Measurements from ENCODE around the gene LRBA. TPM values are rescaled to one million over a fixed set of nuclear protein-coding genes. Genes with fewer than 3 reads are reported as not detected.
A peak's percentile ranks its signal among the peaks of the same experiment; 100 is the strongest.

Gene LRBA
- total and polyA plus RNA-seq, 9 of the 15 experiments (the other 6 are each of a cell fraction or from before 2014, with no cell fraction given): 24.2 to 88.7 (median 59.7) TPM

DNA sequence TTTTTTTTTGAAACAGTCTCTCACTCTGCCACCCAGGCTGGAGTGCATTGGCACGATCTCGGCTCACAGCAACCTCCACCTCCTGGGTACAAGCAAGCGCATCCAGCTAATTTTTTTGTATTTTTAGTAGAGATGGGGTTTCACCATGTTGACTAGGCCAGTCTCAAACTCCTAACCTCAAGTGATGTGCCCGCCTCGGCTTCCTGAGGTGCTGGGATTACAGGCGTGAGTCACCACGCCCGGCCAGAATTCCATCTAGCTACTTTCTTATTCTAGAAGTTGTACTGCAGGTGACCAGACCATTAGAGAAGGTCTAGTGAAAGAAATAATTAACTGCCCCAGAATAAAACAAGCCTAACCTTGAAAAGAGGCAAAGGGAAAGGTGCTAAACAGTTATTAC lies 2.3 kb downstream of the LRBA start:
- Histone ChIP-seq H3K36me3 (ENCODE audit: control insufficient read depth, insufficient read depth, low read length) (peaks cover 28% of the 10 kb centered on the region; the same call in 1 of the 3 replicates), H4K20me1 (replicated peaks; ENCODE audit: control insufficient read depth, insufficient read depth, low read length) (no peaks in the 10 kb centered on the region), H3K9me1 (ENCODE audit: control insufficient read depth, insufficient read depth, low read length) (no peaks in the 10 kb centered on the region), H3K4me2 (ENCODE audit: insufficient read depth, low read length) (peak overlapping the region; percentile 95), H3K9ac (ENCODE audit: insufficient read depth in 1 of 2, low read depth in 2 of 2, low read length in 2 of 2) (peak overlapping the region; percentile 57 to 95; a peak in 3 of 4 replicates), H3K4me3 (peak overlapping the region; percentile 98), H3K79me2 (ENCODE audit: control insufficient read depth, insufficient read depth, low read length) (peaks cover 80% of the 10 kb centered on the region), H3K4me1 (replicated peaks in 1 of 2; ENCODE audit: control insufficient read depth in 2 of 2, insufficient read depth in 2 of 2, low read length in 2 of 2) (peaks cover 0 to 17% of the 10 kb centered on the region in 2 experiments; a peak in 2 of 5 replicates), H3K27me3 (ENCODE audit: control insufficient read depth in 2 of 2, insufficient read depth in 2 of 2, low read length in 2 of 2) (no peaks in the 10 kb centered on the region), H2AFZ (ENCODE audit: low read depth, low read length) (no peak overlapping the region), H3K9me3 (replicated peaks; ENCODE audit: control insufficient read depth, insufficient read depth, low read depth, low read length) (no peaks in the 10 kb centered on the region; the same call in 1 of the 2 replicates), H3K27ac (ENCODE audit: extremely low read depth, low read depth, low read length) (peak overlapping the region; percentile 27; the same call in 2 of the 3 replicates)
- ChIA-PET CTCF (ENCODE audit: low intra/inter-chr PET ratio) (no interaction called here), POLR2A (interaction anchor here (1.0 to 2.1 kb wide), 2 partner anchors 17 to 19 kb away, joined by 3 to 4 read pairs; no protein-coding TSS in a partner anchor)
- ATAC-seq: no peak
- 2% methylated on average over 8 of the region's 8 CpGs for WGBS (ENCODE audit: insufficient coverage, low coverage, missing lambda C conversion rate)
- in situ Hi-C loops (cut with MboI) (no loop called here), intact Hi-C loops (cut with micrococcal nuclease) (loop anchor here (2.0 to 10.0 kb wide), 3 partner anchors 68 to 698 kb away; partner anchors contain the start of gene RPS3A)
- BruUV-seq (replicated peaks): no TSS peak
- peak in 1 of 4 experiments; percentile 75 for DNase-seq (ENCODE audit: extremely low read depth in 1 of 4, low spot score in 3 of 4)
- no peak for FAIRE-seq
- TF ChIP-seq CTBP1 (IDR thresholded peaks at IDR 0.05; ENCODE audit: borderline replicate concordance): 0 out of 2 replicates have a peak, but pooled peaks have one; percentile 17
- TF ChIP-seq DPF2 (IDR thresholded peaks at IDR 0.05): no peak; the same call in 1 of the 2 replicates
- TF ChIP-seq, protein P1, sequence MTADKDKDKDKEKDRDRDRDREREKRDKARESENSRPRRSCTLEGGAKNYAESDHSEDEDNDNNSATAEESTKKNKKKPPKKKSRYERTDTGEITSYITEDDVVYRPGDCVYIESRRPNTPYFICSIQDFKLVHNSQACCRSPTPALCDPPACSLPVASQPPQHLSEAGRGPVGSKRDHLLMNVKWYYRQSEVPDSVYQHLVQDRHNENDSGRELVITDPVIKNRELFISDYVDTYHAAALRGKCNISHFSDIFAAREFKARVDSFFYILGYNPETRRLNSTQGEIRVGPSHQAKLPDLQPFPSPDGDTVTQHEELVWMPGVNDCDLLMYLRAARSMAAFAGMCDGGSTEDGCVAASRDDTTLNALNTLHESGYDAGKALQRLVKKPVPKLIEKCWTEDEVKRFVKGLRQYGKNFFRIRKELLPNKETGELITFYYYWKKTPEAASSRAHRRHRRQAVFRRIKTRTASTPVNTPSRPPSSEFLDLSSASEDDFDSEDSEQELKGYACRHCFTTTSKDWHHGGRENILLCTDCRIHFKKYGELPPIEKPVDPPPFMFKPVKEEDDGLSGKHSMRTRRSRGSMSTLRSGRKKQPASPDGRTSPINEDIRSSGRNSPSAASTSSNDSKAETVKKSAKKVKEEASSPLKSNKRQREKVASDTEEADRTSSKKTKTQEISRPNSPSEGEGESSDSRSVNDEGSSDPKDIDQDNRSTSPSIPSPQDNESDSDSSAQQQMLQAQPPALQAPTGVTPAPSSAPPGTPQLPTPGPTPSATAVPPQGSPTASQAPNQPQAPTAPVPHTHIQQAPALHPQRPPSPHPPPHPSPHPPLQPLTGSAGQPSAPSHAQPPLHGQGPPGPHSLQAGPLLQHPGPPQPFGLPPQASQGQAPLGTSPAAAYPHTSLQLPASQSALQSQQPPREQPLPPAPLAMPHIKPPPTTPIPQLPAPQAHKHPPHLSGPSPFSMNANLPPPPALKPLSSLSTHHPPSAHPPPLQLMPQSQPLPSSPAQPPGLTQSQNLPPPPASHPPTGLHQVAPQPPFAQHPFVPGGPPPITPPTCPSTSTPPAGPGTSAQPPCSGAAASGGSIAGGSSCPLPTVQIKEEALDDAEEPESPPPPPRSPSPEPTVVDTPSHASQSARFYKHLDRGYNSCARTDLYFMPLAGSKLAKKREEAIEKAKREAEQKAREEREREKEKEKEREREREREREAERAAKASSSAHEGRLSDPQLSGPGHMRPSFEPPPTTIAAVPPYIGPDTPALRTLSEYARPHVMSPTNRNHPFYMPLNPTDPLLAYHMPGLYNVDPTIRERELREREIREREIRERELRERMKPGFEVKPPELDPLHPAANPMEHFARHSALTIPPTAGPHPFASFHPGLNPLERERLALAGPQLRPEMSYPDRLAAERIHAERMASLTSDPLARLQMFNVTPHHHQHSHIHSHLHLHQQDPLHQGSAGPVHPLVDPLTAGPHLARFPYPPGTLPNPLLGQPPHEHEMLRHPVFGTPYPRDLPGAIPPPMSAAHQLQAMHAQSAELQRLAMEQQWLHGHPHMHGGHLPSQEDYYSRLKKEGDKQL (CRISPR knock-in tag; IDR thresholded peaks at IDR 0.05; ENCODE audit: borderline replicate concordance): no peak
- TF ChIP-seq THRB (CRISPR knock-in tag; conservative IDR thresholded peaks at IDR 0.05): no peak
- no peak for TF ChIP-seq DNMT1 (IDR thresholded peaks at IDR 0.05)
- no peak for TF ChIP-seq SIX5 (IDR thresholded peaks at IDR 0.05; ENCODE audit: borderline replicate concordance in 1 of 2, insufficient read depth in 1 of 2, low read depth in 1 of 2, low read length in 2 of 2)
- TF ChIP-seq, protein P2, sequence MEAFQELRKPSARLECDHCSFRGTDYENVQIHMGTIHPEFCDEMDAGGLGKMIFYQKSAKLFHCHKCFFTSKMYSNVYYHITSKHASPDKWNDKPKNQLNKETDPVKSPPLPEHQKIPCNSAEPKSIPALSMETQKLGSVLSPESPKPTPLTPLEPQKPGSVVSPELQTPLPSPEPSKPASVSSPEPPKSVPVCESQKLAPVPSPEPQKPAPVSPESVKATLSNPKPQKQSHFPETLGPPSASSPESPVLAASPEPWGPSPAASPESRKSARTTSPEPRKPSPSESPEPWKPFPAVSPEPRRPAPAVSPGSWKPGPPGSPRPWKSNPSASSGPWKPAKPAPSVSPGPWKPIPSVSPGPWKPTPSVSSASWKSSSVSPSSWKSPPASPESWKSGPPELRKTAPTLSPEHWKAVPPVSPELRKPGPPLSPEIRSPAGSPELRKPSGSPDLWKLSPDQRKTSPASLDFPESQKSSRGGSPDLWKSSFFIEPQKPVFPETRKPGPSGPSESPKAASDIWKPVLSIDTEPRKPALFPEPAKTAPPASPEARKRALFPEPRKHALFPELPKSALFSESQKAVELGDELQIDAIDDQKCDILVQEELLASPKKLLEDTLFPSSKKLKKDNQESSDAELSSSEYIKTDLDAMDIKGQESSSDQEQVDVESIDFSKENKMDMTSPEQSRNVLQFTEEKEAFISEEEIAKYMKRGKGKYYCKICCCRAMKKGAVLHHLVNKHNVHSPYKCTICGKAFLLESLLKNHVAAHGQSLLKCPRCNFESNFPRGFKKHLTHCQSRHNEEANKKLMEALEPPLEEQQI (IDR thresholded peaks at IDR 0.05): no peak
- TF ChIP-seq PML (IDR thresholded peaks at IDR 0.05; ENCODE audit: low read length): no peak
- TF ChIP-seq TSC22D4 (tag; IDR thresholded peaks at IDR 0.05): no peak
- no peak for TF ChIP-seq ZNF431 (CRISPR knock-in tag; IDR thresholded peaks at IDR 0.05)
- no peak for TF ChIP-seq POLR2B (IDR thresholded peaks at IDR 0.05; ENCODE audit: low read depth, partially characterized antibody)
- no peak for TF ChIP-seq RBFOX2 (IDR thresholded peaks at IDR 0.05; ENCODE audit: low read depth, low read length)
- no peak for TF ChIP-seq STAG1 (CRISPR knock-in tag; IDR thresholded peaks at IDR 0.05; ENCODE audit: borderline replicate concordance)
- TF ChIP-seq FUS (optimal IDR thresholded peaks at IDR 0.05; ENCODE audit: low read depth, low read length): no peak

Measured in K562 (cell line).